Measurements from ENCODE around the gene RTN4RL1. TPM values are rescaled to one million over a fixed set of nuclear protein-coding genes. Genes with fewer than 3 reads are reported as not detected.

Gene RTN4RL1
- total RNA-seq, 1 donor from 2014 or later: not detected

GRCh38 chr17:2064147-2064489 is 39.0 kb upstream of the RTN4RL1 start:
- Mint-ChIP-seq H3K36me3 (ENCODE audit: low read depth) (peaks cover 47% of the 10 kb centered on the region), H3K4me3 (peak overlapping the region; percentile 67), H3K9me3 (no peaks in the 10 kb centered on the region), H3K27ac (peak overlapping the region; percentile 16), H3K4me1 (peaks cover 50% of the 10 kb centered on the region), H3K27me3 (no peaks in the 10 kb centered on the region)
- ChIA-PET CTCF (interaction anchor here (0.8 to 2.7 kb wide), 3 partner anchors 9 to 118 kb away, joined by 3 to 16 read pairs (median 3); partner anchors contain the start of gene HIC1), POLR2A (interaction anchor here (1.2 to 24.5 kb wide), 2 partner anchors 8 to 24 kb away, joined by 4 to 449 read pairs; no protein-coding TSS in a partner anchor)
- intact Hi-C loops (cut with micrococcal nuclease): loop anchor here (1.0 to 2.0 kb wide), 2 partner anchors 25 to 73 kb away; no protein-coding TSS in a partner anchor
- DNase-seq (no peak), ATAC-seq (ENCODE audit: low read depth) (peak; percentile 21)
- TF ChIP-seq, protein P1, sequence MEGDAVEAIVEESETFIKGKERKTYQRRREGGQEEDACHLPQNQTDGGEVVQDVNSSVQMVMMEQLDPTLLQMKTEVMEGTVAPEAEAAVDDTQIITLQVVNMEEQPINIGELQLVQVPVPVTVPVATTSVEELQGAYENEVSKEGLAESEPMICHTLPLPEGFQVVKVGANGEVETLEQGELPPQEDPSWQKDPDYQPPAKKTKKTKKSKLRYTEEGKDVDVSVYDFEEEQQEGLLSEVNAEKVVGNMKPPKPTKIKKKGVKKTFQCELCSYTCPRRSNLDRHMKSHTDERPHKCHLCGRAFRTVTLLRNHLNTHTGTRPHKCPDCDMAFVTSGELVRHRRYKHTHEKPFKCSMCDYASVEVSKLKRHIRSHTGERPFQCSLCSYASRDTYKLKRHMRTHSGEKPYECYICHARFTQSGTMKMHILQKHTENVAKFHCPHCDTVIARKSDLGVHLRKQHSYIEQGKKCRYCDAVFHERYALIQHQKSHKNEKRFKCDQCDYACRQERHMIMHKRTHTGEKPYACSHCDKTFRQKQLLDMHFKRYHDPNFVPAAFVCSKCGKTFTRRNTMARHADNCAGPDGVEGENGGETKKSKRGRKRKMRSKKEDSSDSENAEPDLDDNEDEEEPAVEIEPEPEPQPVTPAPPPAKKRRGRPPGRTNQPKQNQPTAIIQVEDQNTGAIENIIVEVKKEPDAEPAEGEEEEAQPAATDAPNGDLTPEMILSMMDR (IDR thresholded peaks at IDR 0.05): no peak

- H3K4me3 Mint-ChIP-seq: peak overlapping the region; percentile 36
- ATAC-seq (ENCODE audit: low read depth) (peak; percentile 11), DNase-seq (no peak)
- peaks cover 45% of the 10 kb centered on the region for H3K4me1 Mint-ChIP-seq
- intact Hi-C loops (cut with micrococcal nuclease): loop anchor here (1.0 to 2.0 kb wide), 2 partner anchors 26 to 73 kb away; no protein-coding TSS in a partner anchor
- peak overlapping the region; percentile 16 for H3K27ac Mint-ChIP-seq
- no peaks in the 10 kb centered on the region for H3K27me3 Mint-ChIP-seq
- ChIA-PET CTCF (interaction anchor here (1.2 to 2.7 kb wide), 2 partner anchors 9 to 118 kb away, joined by 3 to 16 read pairs; partner anchors contain the start of gene HIC1), POLR2A (interaction anchor here (24.5 kb wide), 1 partner anchor 25 kb away, joined by 449 read pairs; no protein-coding TSS in a partner anchor)
- no peaks in the 10 kb centered on the region for H3K9me3 Mint-ChIP-seq
- TF ChIP-seq, protein P1 (IDR thresholded peaks at IDR 0.05): no peak
- H3K36me3 Mint-ChIP-seq (ENCODE audit: low read depth): peaks cover 44% of the 10 kb centered on the region
Measured at GRCh38 chr17:2063261-2064146, 38.4 kb upstream of the RTN4RL1 start.

GRCh38 chr17:2062571-2063183 is 37.5 kb upstream of the RTN4RL1 start:
- Mint-ChIP-seq H3K4me1 (peaks cover 46% of the 10 kb centered on the region), H3K27me3 (no peaks in the 10 kb centered on the region), H3K36me3 (ENCODE audit: low read depth) (peaks cover 40% of the 10 kb centered on the region), H3K9me3 (no peaks in the 10 kb centered on the region), H3K4me3 (no peak overlapping the region), H3K27ac (no peak overlapping the region)
- TF ChIP-seq, protein P1 (IDR thresholded peaks at IDR 0.05): no peak
- no peak for DNase-seq
- intact Hi-C loops (cut with micrococcal nuclease): no loop called here
- ChIA-PET CTCF (no interaction called here), POLR2A (interaction anchor here (24.5 kb wide), 1 partner anchor 26 kb away, joined by 449 read pairs; no protein-coding TSS in a partner anchor)
- ATAC-seq (ENCODE audit: low read depth): no peak

DNA sequence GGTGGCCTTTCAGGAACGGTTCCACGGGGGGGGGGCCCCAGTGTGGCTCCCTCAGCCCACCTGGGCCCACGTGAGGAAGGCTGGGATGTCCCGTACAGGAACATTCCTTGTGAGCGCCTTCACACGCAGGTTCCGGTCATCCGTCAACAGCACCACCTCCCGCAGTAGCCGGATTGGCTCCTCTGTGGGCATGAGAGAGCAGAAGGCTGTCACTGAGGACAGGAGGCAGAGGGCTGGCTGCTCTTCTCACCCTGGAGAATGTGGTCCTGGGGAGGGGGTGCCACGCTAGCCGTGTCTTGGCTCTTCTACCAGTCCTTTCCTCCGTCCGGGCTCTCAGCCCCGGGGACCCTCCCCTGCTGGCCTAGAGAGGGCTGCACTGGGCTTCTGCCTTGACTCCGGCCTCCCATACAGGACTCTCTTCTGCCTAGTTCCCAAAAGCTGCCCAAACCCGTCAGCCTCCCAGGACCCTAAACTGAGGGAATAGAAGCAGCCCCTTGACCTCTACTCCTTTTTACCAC is 36.4 kb upstream of the RTN4RL1 start:
- DNase-seq (no peak), ATAC-seq (ENCODE audit: low read depth) (no peak)
- no peak overlapping the region for H3K4me3 Mint-ChIP-seq
- H3K27me3 Mint-ChIP-seq: no peaks in the 10 kb centered on the region
- CTCF ChIA-PET: no interaction called here
- intact Hi-C loops (cut with micrococcal nuclease): no loop called here
- POLR2A ChIA-PET: interaction anchor here (24.5 kb wide), 1 partner anchor 27 kb away, joined by 449 read pairs; no protein-coding TSS in a partner anchor
- no peak overlapping the region for H3K27ac Mint-ChIP-seq
- peaks cover 48% of the 10 kb centered on the region for H3K4me1 Mint-ChIP-seq
- no peaks in the 10 kb centered on the region for H3K9me3 Mint-ChIP-seq
- peaks cover 34% of the 10 kb centered on the region for H3K36me3 Mint-ChIP-seq (ENCODE audit: low read depth)
- TF ChIP-seq, protein P1 (IDR thresholded peaks at IDR 0.05): no peak

Data from activated B cell treated with CpG ODN at 0.5 μM for 24 hours (primary cell).